Esophagus muscularis mucosa (tissue), 3 donors: ENCODE results near the gene GLP2R.

Experiments
- CTCF ChIP-seq, 3 experiments: fragments of 200-600 bp in 2 of 3; fragments of 450-650 bp in 1 of 3; sonication (generic) in 2 of 3; IDR thresholded peaks; one replicate each; pipeline ENCODE4 v1.5.1; 2017 to 2019; ENCODE audit warnings: antibody characterized with exemption in 3 of 3, mild to moderate bottlenecking in 2 of 3, moderate library complexity in 1 of 3
- POLR2A ChIP-seq: fragments of 450-650 bp; IDR thresholded peaks from one replicate; pipeline ENCODE4 v1.6.1; 2017; ENCODE audit warnings: antibody characterized with exemption, moderate library complexity, mild to moderate bottlenecking, low read depth

- TF ChIP-seq POLR2A: no peak
- TF ChIP-seq CTCF (IDR thresholded peaks at IDR 0.05): no peak
Measured at GRCh38 chr17:9893411-9894012, 67.8 kb downstream of the GLP2R start.
